Ammon's horn (tissue), 1 donor: ENCODE data around the gene RAB1A.
"Not testable (repeated sequence)": the region's sequence is repeated elsewhere in the genome, so short reads cannot be mapped to it uniquely, and the experiment has no call there.

Experiments
- DNase-seq: peaks from one replicate; pipeline ENCODE4 v3.0.0-alpha.2; 2016; ENCODE audit warnings: low spot score

Gene RAB1A

DNA sequence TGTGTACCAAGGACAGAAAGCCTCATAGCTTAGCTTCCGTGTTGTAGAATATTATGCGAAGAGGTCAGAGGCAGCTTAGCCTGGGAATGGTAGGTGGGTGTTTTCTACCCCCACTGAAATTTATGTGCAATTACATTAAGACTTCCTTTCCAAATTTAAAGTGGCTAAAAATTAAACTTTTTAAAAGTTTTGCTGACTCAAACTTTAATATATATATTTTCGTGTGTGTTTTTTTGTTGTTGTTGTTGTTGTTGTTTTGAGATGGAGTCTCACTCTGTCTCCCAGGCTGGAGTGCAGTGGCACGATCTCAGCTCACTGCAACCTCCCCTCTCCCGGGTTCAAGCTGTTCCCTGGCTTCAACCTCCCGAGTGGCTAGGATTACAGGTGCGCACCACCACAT lies 4.3 kb upstream of the RAB1A start:
- no peak for DNase-seq

DNA sequence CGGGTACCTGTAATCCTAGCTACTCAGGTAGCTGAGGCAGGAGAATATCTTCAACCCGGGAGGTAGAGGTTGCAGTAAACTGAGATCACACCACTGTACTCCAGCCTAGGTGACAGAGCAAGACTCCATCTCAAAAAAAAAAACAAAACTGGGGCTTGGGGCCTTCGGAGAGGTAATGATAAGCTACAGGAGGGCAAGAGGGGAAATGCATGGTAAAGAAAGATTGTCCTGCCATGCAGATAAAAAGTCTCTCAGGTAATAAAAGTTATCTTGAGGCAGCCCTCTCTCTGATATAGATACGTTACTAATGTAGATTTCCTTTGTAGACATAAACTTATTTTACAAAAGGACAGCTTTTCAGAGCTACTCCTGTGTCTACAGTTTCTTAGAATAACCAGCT lies 3.7 kb upstream of the RAB1A start:
- DNase-seq = no peak

DNA sequence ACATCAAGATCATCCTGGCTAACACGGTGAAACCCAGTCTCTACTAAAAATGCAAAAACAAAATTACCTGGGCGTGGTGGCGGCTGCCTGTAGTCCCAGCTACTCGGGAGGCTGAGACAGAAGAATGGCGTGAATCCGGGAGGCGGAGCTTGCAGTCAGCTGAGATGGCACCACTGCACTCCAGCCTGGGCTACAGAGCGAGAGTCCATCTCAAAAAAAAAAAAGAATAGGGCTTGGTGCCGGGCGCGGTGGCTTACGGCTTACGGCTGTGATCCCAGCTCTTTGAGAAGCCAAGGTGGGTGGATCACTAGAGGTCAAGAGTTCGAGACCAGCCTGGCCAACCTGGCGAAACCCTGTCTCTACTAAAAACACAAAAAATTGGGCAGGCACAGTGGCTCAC lies 3.0 kb upstream of the RAB1A start:
- not testable (repeated sequence) for DNase-seq

DNA sequence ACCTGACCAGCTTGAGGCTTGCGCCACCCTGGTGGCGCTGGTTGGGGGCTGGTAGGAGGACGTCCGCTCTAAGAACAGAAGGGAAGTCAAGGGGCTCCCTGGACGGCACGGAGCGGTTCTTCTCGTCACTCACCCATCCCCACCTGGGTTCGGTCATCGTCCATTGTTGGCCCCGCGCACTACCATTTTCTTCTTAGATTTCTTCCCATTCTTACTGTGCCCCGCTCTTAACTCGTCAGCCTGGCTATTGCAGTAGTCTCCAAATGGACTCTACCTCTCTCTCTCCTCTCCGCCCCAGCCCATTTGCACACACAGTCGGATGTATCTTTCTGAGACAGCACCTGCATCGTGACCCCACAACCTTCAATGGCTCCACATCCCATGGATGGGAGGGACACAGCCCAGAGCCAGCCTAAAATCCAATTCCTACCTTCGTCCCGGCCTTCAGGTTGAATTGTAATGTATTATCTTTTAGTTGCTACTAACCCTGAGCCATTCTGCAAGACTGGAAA lies 814 bp upstream of the RAB1A start:
- no peak for DNase-seq

DNA sequence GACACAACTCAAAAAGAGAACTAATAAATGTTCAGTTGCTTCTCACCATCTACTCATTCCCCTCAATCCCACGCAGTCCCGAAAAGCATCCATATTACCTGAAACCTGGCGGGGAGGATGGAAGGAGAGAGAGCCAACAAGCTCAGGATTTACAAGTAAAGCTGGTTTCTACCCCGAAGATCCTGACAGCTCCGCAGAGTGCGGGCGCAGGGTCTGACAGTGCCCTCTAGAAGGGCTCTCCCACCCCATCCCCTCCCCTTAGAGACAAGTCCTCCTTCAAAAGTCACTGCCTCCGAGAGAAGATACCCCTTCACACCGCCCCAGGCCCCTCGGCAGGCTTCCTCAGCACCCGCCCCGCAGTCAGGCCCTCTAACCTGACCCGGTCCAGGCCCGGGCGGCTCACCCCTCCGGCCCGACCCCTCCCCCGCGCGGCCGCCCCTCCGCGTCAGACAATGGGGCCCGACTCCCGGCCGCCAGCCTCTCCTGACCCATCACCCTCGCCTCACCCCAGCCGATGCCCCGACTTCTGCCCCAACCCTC lies 550 bp downstream of the RAB1A start:
- DNase-seq = peak; percentile 18

DNA sequence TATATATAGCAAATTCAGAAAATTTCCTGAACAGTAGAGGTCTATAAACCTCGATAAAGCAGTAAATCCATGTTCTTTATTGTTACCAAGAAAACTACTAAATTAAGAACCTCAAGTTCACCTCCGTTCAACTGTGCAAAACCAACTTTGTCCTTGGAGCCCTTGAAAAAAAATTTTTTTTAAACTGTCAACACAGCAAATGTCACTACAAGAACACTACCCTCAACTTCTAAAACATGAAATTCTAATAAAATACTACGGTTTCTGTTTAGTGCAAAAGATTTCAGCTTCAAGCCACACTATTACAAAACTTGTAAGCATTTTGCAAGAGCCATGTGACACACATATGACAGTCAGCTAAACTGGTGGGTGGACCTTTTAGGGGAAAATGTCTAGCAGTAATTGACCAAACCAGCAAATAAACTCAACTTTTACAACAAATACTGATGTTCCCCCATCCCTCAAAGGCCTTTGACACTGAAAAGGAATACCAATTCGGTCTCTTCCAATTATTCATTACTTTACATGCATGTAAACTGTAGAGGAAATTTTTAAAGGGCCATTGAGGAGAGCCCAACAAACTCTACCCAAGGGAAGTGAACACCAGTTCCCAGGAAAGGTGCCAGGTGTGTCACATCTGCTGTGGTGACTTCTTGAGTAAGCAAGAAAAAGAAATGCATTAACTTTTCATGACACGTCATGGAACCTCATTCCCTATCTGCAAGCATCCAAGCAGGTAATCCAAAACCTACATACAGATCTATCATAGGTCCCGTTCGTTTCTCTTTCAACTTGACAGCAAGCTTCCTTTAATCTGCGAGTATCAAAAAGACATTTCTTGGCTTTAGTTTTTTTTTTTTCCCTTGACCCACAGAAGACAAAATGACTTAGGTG lies 1.4 kb downstream of the RAB1A start:
- peak; percentile 24 for DNase-seq

DNA sequence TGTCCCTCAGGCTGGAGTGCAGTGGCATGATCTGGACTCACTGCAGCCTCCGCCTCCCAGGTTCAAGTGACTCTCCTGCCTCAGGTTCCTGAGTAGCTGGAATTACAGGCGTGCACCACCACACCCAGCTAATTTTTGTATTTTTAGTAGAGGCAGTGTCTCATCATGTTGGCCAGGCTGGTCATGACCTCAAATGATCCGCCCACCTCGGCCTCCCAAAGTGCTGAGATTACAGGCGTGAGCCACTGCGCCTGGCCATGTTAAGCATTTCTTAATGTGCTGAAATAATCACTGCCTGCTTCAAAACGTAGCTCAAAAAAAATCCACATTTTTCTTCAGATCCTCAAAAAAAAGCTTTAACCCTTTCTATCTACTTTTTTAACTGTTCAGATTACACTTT lies 4.4 kb downstream of the RAB1A start:
- not testable (repeated sequence) for DNase-seq

DNA sequence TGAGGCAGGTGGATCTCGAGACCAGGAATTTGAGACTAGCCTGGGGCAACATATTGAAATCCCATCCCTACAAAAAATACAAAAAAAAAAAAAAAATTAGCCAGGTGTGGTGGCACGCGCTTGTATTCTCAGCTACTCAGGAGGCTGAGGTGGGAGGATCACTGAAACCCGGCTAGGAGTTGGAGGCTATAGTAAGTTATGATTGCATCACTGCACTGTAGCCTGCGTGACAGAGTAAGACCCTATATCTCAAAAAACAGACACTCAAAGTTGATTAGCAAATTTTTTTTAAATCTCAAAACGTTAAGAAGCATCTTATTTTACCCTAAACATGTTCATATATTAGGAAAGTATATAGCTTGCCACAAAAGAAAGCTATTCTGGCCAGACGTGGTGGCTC lies 7.6 kb downstream of the RAB1A start:
- DNase-seq = no peak

DNA sequence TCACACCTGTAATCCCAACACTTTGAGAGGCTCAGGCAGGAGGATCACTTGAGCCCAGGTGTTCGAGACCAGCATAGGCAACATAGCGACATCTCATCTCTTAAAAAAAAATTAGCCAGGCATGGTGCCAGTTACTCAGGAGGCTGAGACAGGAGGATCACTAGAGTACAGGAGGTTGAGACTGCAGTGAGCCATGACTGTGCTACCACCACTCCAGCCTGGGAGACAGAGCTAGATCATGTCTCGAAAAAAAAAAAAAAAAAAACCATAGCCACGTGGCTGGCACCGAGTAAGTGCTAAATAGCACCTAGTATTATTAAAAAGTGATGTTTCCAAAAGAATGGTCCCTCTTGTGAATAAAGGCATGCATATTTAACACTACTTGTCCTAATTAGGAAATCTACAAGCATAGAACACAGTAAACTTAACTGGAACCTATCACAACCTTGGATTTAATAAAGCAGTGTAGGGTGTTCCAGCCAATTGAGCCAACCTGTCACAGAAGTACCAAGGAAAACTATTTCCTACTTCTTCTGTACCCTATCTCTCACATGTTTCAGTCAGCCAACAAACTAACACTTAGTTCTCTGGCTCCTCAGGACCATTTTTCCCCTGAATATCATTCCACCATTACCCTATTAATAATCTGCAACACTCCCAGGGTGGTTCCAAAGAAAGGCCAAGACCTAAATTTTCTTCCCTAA lies 8.8 kb downstream of the RAB1A start:
- no peak for DNase-seq

DNA sequence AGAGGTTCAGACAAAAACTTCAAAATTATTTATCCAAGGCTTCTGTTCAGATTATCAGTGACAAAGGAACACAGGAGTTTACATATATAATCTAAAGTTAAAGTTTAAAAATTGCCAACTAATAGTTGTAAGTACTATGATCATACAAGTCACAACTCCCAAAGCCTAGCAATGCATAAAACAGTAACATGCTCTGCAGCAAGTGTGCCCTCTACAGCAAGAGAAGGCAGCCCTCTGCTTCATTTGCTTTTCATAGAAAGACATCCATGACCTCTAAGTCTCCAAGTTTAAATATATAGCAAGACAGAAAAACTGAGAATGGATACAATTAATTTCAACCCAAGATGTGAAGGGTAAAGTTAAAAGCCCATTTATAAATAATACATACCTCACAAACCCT lies 13.3 kb downstream of the RAB1A start:
- no peak for DNase-seq

DNA sequence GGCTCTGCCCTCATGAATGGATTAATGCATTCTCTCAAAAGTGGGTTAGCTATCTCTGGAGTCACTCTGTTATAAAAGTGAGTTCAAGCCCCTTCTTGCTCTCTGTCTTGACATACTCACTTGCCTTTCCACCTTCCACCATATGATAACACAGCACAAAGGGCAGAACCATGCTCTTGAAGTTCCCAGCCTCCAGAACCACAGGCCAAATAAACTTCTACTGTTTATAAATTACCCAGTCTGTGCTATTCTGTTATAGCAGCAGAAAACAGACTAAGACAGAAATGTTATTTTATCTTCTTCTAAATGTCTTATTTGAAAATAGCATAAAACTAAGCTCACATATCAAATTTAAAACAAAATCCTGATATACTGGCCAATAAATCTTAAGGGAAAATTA lies 15.0 kb downstream of the RAB1A start:
- DNase-seq = no peak

DNA sequence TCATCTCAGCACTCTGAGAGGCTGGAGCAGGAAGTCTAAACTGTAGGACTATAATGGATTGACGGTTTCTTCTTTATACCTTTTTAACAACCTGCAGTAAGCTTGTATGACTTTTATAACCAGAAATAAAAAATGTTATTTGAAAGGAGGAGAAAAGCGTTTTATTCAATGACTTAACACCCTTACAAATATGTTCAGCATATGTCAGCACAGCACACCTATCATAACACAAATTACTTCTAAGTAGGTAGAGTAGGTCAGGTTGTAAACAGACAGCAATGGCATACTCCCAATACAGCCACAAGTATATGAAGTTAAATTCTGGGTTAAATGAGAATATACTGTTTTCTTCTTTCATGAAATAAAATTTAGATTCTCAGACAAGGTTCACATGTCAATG lies 16.1 kb downstream of the RAB1A start:
- no peak for DNase-seq

DNA sequence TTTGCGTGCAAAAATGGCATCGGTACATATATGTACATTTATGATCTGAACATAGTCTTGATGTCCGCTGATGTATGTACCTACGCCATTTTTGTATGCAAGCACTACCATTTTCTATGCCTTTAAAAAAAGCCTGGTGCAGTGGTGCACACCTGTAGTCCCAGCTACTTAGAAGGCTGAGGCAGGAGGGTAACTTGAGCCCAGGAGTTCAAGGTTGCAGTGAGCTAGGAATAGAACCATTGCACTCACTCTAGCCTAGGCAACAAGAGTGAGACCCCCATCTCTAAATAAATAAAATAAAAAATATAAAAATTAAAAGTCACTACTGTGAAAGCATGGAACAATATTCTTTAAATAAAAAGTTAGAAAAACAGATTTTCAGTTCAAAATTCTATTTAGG lies 16.7 kb downstream of the RAB1A start:
- no peak for DNase-seq

DNA sequence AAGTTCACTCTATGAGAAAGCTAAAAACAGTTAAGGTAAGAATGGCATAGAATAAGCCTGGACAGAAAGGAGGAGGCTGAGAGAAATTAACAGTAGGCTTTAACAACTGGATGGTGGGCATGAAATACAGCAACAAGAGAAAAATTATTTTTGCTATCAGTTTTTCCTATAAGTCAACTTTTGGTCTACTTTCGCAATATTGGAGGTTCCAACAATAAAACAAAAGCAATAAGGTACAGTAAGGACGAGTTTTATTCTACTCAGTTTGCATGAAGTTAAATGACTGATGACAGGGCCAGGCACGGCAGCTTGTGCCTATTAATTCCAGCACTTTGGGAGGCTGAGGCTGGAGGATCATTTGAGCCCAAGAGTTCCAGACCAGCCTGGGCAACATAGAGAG lies 17.3 kb downstream of the RAB1A start:
- DNase-seq = no peak

DNA sequence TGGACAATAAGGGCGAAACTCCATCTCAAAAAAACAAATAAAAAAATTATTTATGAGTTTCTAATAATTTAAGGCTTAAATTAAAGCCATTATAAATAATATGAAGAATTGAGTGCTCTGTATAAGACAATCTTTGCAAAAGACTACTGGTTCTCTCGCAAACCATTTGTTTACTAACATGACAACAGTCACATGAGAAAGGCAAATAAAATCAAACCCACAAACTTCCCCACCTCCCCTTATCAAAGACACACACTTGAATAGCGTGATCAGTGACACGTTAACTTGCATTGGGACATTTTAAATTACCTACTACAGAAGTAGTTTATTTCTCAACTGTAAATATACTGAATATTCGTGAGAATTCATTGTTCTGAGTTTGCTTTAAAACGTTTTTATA lies 21.1 kb downstream of the RAB1A start:
- no peak for DNase-seq

DNA sequence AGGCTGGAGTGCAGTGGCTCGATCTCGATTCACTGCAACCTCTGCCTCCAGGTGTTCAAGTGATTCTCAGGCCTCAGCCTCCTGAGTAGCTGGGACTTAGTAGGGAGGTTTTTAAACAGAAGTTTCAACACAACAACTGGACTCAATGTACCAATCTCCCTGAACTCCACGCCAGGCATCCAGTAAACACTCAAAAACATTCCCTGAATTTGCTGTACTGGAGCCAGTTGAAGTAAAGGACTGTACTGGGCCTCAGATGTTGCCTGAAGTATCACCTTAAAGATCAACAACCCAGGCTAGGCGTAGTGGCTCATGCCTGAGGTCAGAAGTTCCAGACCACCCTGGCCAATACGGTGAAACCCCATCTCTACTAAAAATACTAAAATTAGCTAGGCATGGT lies 22.4 kb downstream of the RAB1A start:
- DNase-seq = no peak

DNA sequence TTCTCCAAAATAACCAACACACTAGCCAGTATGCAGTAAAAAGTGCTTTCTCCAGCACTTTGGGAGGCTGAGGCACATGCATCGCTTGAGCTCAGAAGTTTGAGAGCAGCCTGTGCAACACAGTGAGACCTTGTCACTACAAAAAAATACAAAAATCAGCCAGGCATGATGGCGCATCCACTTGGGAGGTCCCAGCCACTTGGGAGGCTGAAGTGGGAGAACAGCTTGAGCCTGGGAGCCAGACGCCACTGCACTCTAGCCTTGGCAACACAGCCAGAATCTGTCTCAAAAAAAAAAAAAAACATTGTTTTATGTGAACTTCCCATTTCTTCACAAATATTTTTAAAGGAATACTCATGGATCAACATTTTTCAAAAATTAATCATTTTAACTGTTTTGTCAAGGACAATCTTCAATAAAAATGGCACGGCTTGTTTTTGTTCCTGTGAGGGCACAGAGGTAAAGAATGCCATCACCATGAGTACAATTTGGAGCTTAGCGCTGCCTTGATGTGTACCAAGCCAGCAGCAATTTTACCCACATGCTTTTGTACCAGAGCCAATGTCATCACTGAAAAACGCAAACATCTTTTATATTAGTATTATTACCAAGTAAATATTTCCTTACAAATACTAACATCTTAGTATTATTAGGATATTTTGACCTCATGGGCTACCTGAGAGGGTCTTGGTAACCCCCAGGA lies 26.7 kb downstream of the RAB1A start:
- peak; percentile 10 for DNase-seq

DNA sequence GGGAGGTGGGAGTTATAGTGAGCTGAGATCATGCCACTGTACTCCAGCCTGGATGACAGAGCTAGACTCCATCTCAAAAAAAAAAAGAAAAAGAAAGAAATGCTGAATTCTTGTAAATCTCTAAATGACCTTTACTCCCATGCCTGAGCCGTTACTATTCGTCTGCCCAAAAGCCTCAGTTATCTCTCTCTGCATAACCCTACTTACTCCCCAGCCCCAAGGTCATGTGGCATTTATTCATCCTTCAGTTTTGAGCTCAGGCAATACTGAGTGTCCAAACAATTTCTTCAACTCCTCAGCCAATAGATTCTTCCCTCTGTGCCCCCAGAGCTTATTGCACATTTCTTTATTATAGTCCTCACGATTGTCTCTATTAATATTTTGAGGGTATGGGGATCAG lies 28.8 kb downstream of the RAB1A start:
- DNase-seq = no peak

DNA sequence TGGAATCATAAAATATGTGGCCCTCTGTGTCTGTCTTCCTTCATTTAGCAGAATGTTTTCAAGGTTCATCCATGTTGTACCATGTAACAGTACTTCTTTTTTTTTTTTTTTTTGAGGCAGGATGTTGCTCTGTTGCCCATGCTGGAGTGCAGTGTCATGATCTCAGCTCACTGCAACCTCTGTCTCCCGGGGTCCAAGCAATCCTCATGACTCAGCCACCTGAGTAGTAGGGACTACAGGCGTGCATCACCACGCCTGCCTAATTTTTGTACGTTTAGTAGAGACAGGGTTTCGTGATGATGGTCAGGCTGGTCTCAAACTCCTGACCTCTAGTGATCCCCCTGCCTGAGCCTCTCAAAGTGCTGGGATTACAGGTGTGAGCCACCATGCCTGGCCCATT lies 31.2 kb downstream of the RAB1A start:
- DNase-seq = no peak

DNA sequence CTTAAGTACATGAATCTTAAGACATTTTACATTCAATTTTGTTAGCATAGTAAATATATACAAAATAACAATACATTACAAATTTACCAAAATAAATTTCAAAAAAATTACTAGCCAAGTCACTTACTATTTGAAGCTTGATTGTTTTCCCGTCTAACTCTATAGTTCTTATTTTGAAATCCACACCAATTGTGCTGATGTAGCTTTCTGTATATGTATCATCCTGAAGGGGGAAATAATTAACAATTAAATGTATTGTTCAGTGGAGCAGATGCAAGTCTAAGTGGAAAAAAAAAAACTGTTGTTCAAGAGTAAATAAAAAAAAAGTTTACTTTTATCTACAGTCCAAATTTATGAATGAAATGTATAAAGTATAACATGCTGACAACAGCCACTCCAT lies 32.1 kb downstream of the RAB1A start:
- DNase-seq = no peak

DNA sequence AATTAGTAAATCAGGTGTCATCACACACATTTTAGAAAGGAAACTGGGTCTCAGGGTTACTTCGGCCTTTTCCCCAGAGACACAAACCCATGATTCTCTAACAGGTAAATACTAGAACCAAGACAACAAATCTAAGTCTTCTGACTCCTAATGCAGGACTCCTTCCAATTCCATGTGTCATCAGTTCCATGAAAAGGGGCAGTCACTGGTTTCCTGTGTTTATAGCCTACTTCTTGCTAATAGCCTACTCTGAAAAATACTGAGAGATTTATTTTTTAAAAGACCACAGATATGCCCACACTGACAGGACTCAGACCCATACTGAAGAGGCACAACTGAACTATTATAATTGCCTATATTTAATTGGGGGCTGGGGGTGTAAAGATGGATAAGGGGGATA lies 33.0 kb downstream of the RAB1A start:
- DNase-seq = no peak

DNA sequence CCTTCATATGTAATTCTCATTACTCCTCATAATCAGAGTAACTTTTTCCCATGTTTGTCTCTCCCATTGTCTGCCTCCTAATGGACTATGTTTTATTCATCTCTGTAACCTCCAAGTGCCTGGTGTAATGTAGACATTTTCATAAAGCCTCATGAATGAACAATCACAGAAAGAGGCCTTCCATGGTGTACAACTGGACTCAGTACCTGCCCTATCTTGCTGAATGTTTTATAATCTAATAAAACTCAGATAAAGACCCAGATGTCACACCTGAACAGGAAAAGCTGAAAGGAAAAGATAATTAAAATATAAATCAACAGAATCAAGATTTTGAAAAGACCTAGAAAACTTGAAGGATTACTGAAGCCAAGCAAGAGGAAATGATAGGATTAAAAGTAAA lies 36.7 kb downstream of the RAB1A start:
- DNase-seq = no peak

DNA sequence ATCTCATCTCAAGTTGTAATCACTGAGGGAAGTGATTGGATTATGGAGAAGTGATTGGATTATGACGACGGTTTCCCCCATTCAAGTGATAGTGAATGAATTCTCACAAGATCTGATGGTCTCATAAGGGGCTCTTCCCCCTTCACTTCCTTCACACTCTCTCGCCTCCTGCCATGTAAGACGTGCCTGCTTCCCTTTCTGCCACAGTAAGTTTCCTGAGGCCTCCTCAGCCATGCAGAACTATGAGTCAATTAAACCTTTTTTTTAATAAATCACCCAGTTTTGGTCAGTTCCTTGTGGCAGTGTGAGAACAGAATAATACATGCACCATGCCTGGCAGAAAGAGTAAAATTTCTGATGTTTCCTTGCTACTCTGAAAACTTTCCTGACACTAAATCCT lies 37.1 kb downstream of the RAB1A start:
- DNase-seq = no peak
